H7 (cell line): Measurements from ENCODE around the gene BTBD2. TPM values are rescaled to one million over a fixed set of nuclear protein-coding genes. Genes with fewer than 3 reads are reported as not detected.

Experiments
- DNase-seq: peaks from one replicate; pipeline ENCODE4 v3.0.0; 2012
- H3K27me3 ChIP-seq: 2 replicates; pipeline ENCODE4 v1.6.0; 2011; ENCODE audit warnings: mild to moderate bottlenecking, low read length; ENCODE audit not compliant: control insufficient read depth, insufficient read depth
- H3K36me3 ChIP-seq: replicated peaks from 2 replicates; pipeline ENCODE4 v1.5.1; 2011; ENCODE audit warnings: low read length; ENCODE audit not compliant: control insufficient read depth, insufficient read depth
- H3K4me3 ChIP-seq: 2 replicates; pipeline ENCODE4 v1.5.1; 2011; ENCODE audit warnings: low read depth, mild to moderate bottlenecking, control low read depth, low read length, moderate library complexity; ENCODE audit not compliant: insufficient read depth
- total RNA-seq: library from RNA; depleted of rRNA; stranded (reverse); fragments of >200 nt; shearing (Covaris generic); gene quantifications from 2 replicates; pipeline ENCODE4 v1.2.3, GENCODE V29; 2014

The BTBD2 gene
- total RNA-seq, 1 experiment from 2014 or later = 129 TPM

GRCh38 chr19:1947651-1948209, 67.8 kb downstream of the BTBD2 start:
- Histone ChIP-seq H3K4me3 (no peak overlapping the region), H3K27me3 (no peaks in the 10 kb centered on the region), H3K36me3 (no peaks in the 10 kb centered on the region; the same call in 1 of the 2 replicates)
- peak; percentile 88 for DNase-seq

- H3K27me3 ChIP-seq = no peaks in the 10 kb centered on the region
- H3K4me3 ChIP-seq = no peak overlapping the region
- H3K36me3 ChIP-seq = no peaks in the 10 kb centered on the region
- peak; percentile 97 for DNase-seq
Measured at GRCh38 chr19:1945899-1946298, 69.6 kb downstream of the BTBD2 start.

GRCh38 chr19:1944916-1945561, 70.5 kb downstream of the BTBD2 start:
- no peak for DNase-seq
- H3K27me3 ChIP-seq = no peaks in the 10 kb centered on the region
- H3K4me3 ChIP-seq = no peak overlapping the region
- H3K36me3 ChIP-seq = no peaks in the 10 kb centered on the region

- peak; percentile 51 for DNase-seq
Measured at GRCh38 chr19:1944088-1944915, 71.2 kb downstream of the BTBD2 start.

GRCh38 chr19:1943661-1944087, 71.8 kb downstream of the BTBD2 start:
- Histone ChIP-seq H3K27me3 (no peaks in the 10 kb centered on the region), H3K4me3 (no peak overlapping the region), H3K36me3 (no peaks in the 10 kb centered on the region)
- no peak for DNase-seq

More at GRCh38 chr19:1944088-1944915, 71.2 kb downstream of the BTBD2 start:
- H3K4me3 ChIP-seq = no peak overlapping the region
- H3K27me3 ChIP-seq = no peaks in the 10 kb centered on the region
- no peaks in the 10 kb centered on the region for H3K36me3 ChIP-seq

- Histone ChIP-seq H3K27me3 (no peaks in the 10 kb centered on the region), H3K36me3 (no peaks in the 10 kb centered on the region), H3K4me3 (peak overlapping the region; percentile 80)
- no peak for DNase-seq
Measured at GRCh38 chr19:1942934-1943555, 72.5 kb downstream of the BTBD2 start.

- peak; percentile 98 for DNase-seq
- H3K4me3 ChIP-seq = peak overlapping the region; percentile 80
- H3K36me3 ChIP-seq = no peaks in the 10 kb centered on the region
- H3K27me3 ChIP-seq = no peaks in the 10 kb centered on the region
Measured at GRCh38 chr19:1942078-1942933, 73.2 kb downstream of the BTBD2 start.

GRCh38 chr19:1941146-1942077, 74.1 kb downstream of the BTBD2 start, which contains the start of gene CSNK1G2:
Gene CSNK1G2, plus strand, starts transcription at chr19:1941172. Its CDS starts 28,601 bp downstream, at chr19:1969773.
- no peak for DNase-seq
- Histone ChIP-seq H3K27me3 (no peaks in the 10 kb centered on the region), H3K36me3 (no peaks in the 10 kb centered on the region), H3K4me3 (peak within 1 kb of the TSS; percentile 80)

- DNase-seq = no peak
- Histone ChIP-seq H3K4me3 (no peak overlapping the region), H3K36me3 (no peaks in the 10 kb centered on the region), H3K27me3 (no peaks in the 10 kb centered on the region)
Measured at GRCh38 chr19:1938071-1938470, 77.4 kb downstream of the BTBD2 start.

GRCh38 chr19:1936916-1937610, 78.5 kb downstream of the BTBD2 start:
- Histone ChIP-seq H3K27me3 (no peaks in the 10 kb centered on the region), H3K36me3 (no peaks in the 10 kb centered on the region), H3K4me3 (no peak overlapping the region)
- DNase-seq = no peak

GRCh38 chr19:1936430-1936829, 79.1 kb downstream of the BTBD2 start:
- no peaks in the 10 kb centered on the region for H3K27me3 ChIP-seq
- H3K4me3 ChIP-seq = no peak overlapping the region
- no peak for DNase-seq
- no peaks in the 10 kb centered on the region for H3K36me3 ChIP-seq

GRCh38 chr19:1935484-1936208, 79.9 kb downstream of the BTBD2 start:
- Histone ChIP-seq H3K36me3 (no peaks in the 10 kb centered on the region), H3K4me3 (no peak overlapping the region), H3K27me3 (no peaks in the 10 kb centered on the region)
- no peak for DNase-seq
